ENCODE data around the gene SYPL2.

DNA sequence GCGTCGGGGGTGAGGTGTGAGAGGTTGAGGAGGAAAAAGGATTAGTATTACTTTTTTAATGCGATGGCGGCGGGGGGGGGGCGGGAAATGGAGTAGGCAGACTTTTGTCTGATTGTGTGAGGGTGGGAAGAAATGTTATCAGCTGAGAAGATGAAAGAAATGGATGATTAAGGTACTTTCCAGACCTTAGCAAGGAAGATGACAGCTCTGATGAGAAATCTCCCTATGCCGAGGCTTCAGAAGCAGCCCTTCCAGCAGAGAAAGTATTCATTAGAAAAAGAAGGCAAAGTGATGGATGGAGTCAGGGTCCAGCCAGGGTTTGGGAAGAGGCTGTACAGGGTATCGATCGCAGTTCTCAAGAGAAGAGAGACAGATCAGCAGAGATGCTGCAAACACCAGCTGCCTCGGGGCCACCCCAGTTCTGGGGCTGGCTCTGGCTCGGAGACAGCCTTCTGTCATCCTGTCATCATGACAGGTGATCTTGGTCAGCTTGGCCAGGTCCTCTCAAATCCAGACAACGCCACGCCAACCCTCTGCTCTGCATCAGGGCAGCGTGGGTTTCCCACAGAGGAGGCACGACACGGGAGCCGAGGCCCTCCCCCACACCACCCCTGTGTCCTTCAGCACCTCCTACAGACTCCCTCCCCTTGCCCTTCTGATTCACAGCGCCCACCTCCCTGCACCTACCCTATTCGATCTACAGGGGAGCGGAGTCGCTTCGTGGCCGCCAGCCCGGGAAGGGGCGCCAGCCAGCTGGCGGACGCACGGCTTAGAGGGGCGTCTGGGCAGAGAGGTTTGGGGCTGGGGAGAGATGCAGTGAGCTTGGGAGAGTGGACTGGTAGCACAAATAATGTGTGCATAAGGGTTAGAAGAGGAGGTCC is 16.7 kb downstream of the SYPL2 start:
- TF ChIP-seq RARB (CRISPR knock-in tag; IDR thresholded peaks at IDR 0.05) (no peak), ZC3H10 (CRISPR knock-in tag; IDR thresholded peaks at IDR 0.05) (no peak), ARNTL (CRISPR knock-in tag; IDR thresholded peaks at IDR 0.05; ENCODE audit: borderline replicate concordance, low read depth) (no peak), ZNF8 (CRISPR knock-in tag; IDR thresholded peaks at IDR 0.05) (no peak), ZNF70 (CRISPR knock-in tag; IDR thresholded peaks at IDR 0.05) (no peak), GLIS3 (CRISPR knock-in tag; IDR thresholded peaks at IDR 0.05) (no peak)
- TF ChIP-seq, protein P1, sequence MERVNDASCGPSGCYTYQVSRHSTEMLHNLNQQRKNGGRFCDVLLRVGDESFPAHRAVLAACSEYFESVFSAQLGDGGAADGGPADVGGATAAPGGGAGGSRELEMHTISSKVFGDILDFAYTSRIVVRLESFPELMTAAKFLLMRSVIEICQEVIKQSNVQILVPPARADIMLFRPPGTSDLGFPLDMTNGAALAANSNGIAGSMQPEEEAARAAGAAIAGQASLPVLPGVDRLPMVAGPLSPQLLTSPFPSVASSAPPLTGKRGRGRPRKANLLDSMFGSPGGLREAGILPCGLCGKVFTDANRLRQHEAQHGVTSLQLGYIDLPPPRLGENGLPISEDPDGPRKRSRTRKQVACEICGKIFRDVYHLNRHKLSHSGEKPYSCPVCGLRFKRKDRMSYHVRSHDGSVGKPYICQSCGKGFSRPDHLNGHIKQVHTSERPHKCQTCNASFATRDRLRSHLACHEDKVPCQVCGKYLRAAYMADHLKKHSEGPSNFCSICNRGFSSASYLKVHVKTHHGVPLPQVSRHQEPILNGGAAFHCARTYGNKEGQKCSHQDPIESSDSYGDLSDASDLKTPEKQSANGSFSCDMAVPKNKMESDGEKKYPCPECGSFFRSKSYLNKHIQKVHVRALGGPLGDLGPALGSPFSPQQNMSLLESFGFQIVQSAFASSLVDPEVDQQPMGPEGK (CRISPR knock-in tag; IDR thresholded peaks at IDR 0.05; ENCODE audit: borderline replicate concordance): no peak
